ENCODE data around the gene MYO10.

Gene MYO10

GRCh38 chr5:16914108-16914435, 22.0 kb downstream of the MYO10 start:
- Histone ChIP-seq H3K27me3 (ENCODE audit: control insufficient read depth, insufficient read depth, low read length) (no peaks in the 10 kb centered on the region), H3K4me1 (ENCODE audit: control insufficient read depth, insufficient read depth, low read length) (peaks cover 5% of the 10 kb centered on the region; the same call in 1 of the 2 replicates), H3K36me3 (ENCODE audit: control insufficient read depth, insufficient read depth, low read length) (no peaks in the 10 kb centered on the region), H3K4me3 (ENCODE audit: low read depth, low read length) (no peak overlapping the region), H3K27ac (ENCODE audit: low read depth, low read length) (no peak overlapping the region), H3K9ac (ENCODE audit: low read length) (no peak overlapping the region), H3K9me3 (ENCODE audit: control insufficient read depth, insufficient read depth, low read depth, low read length) (no peaks in the 10 kb centered on the region)

GRCh38 chr5:16913187-16914107, 22.6 kb downstream of the MYO10 start:
- Histone ChIP-seq H3K9me3 (ENCODE audit: control insufficient read depth, insufficient read depth, low read depth, low read length) (no peaks in the 10 kb centered on the region), H3K27ac (ENCODE audit: low read depth, low read length) (no peak overlapping the region), H3K27me3 (ENCODE audit: control insufficient read depth, insufficient read depth, low read length) (no peaks in the 10 kb centered on the region), H3K4me1 (ENCODE audit: control insufficient read depth, insufficient read depth, low read length) (peaks cover 5% of the 10 kb centered on the region; the same call in 1 of the 2 replicates), H3K9ac (ENCODE audit: low read length) (no peak overlapping the region), H3K36me3 (ENCODE audit: control insufficient read depth, insufficient read depth, low read length) (no peaks in the 10 kb centered on the region), H3K4me3 (ENCODE audit: low read depth, low read length) (no peak overlapping the region)

- Histone ChIP-seq H3K9ac (ENCODE audit: low read length) (no peak overlapping the region), H3K4me1 (ENCODE audit: control insufficient read depth, insufficient read depth, low read length) (peaks cover 5% of the 10 kb centered on the region; the same call in 1 of the 2 replicates), H3K36me3 (ENCODE audit: control insufficient read depth, insufficient read depth, low read length) (no peaks in the 10 kb centered on the region), H3K27ac (ENCODE audit: low read depth, low read length) (no peak overlapping the region), H3K9me3 (ENCODE audit: control insufficient read depth, insufficient read depth, low read depth, low read length) (no peaks in the 10 kb centered on the region), H3K27me3 (ENCODE audit: control insufficient read depth, insufficient read depth, low read length) (no peaks in the 10 kb centered on the region), H3K4me3 (ENCODE audit: low read depth, low read length) (no peak overlapping the region)
Measured at GRCh38 chr5:16912080-16912479, 24.0 kb downstream of the MYO10 start.

DNA sequence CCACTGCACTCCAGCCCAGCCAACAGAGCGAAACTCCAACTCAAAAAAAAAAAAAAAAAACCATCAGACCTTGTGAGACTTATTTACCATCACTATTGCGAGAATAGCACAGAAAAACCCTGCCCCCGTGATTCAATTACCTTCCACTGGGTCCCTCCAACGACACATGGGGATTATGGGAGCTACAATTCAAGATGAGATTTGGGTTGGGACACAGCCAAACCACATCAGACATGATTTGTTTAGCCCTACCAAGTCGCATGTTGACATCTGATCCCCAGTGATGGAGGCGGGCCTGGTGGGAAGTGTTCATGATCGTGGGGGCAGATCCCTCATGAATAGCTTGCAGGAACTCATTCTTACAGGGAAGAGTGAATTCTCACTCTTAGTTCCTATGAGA, 26.6 kb downstream of the MYO10 start:
- Histone ChIP-seq H3K4me1 (ENCODE audit: control insufficient read depth, insufficient read depth, low read length) (peaks cover 5% of the 10 kb centered on the region; the same call in 1 of the 2 replicates), H3K27ac (ENCODE audit: low read depth, low read length) (no peak overlapping the region), H3K27me3 (ENCODE audit: control insufficient read depth, insufficient read depth, low read length) (no peaks in the 10 kb centered on the region), H3K4me3 (ENCODE audit: low read depth, low read length) (no peak overlapping the region), H3K9ac (ENCODE audit: low read length) (no peak overlapping the region), H3K9me3 (ENCODE audit: control insufficient read depth, insufficient read depth, low read depth, low read length) (no peaks in the 10 kb centered on the region), H3K36me3 (ENCODE audit: control insufficient read depth, insufficient read depth, low read length) (no peaks in the 10 kb centered on the region)

- H3K4me1 ChIP-seq (ENCODE audit: control insufficient read depth, insufficient read depth, low read length), result no peaks in the 10 kb centered on the region; the same call in 1 of the 2 replicates
Measured at GRCh38 chr5:16907270-16907669, 28.8 kb downstream of the MYO10 start.

DNA sequence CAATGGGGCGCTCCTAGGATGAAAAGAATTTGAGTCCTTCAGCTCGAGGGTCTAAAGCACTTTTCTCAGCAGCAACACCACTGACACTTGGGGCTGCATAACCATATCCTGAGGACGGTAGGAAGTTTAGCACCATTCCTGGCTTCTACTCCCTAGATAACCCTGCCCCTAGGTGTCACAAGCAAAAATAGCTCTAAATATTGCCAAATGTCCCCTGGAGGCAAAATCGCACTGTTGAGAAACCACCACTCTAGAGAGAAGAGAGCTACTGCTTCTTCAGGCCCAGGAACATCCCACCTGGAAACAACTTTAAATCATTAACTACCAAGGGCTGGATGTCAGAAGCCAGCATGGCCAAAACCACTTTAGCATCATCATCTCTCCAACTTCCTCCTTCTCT, 29.8 kb downstream of the MYO10 start:
- Histone ChIP-seq H3K27ac (ENCODE audit: low read depth, low read length) (no peak overlapping the region), H3K9me3 (ENCODE audit: control insufficient read depth, insufficient read depth, low read depth, low read length) (no peaks in the 10 kb centered on the region), H3K27me3 (ENCODE audit: control insufficient read depth, insufficient read depth, low read length) (no peaks in the 10 kb centered on the region), H3K4me3 (ENCODE audit: low read depth, low read length) (no peak overlapping the region), H3K36me3 (ENCODE audit: control insufficient read depth, insufficient read depth, low read length) (no peaks in the 10 kb centered on the region), H3K4me1 (ENCODE audit: control insufficient read depth, insufficient read depth, low read length) (peaks cover 5% of the 10 kb centered on the region), H3K9ac (ENCODE audit: low read length) (no peak overlapping the region)

More at GRCh38 chr5:16907270-16907669, 28.8 kb downstream of the MYO10 start:
- Histone ChIP-seq H3K9me3 (ENCODE audit: control insufficient read depth, insufficient read depth, low read depth, low read length) (no peaks in the 10 kb centered on the region), H3K9ac (ENCODE audit: low read length) (no peak overlapping the region), H3K27ac (ENCODE audit: low read depth, low read length) (no peak overlapping the region), H3K36me3 (ENCODE audit: control insufficient read depth, insufficient read depth, low read length) (no peaks in the 10 kb centered on the region), H3K27me3 (ENCODE audit: control insufficient read depth, insufficient read depth, low read length) (no peaks in the 10 kb centered on the region), H3K4me3 (ENCODE audit: low read depth, low read length) (no peak overlapping the region)

- Histone ChIP-seq H3K4me3 (ENCODE audit: low read depth, low read length) (no peak overlapping the region), H3K9me3 (ENCODE audit: control insufficient read depth, insufficient read depth, low read depth, low read length) (no peaks in the 10 kb centered on the region), H3K27ac (ENCODE audit: low read depth, low read length) (no peak overlapping the region), H3K27me3 (ENCODE audit: control insufficient read depth, insufficient read depth, low read length) (no peaks in the 10 kb centered on the region), H3K9ac (ENCODE audit: low read length) (no peak overlapping the region), H3K36me3 (ENCODE audit: control insufficient read depth, insufficient read depth, low read length) (no peaks in the 10 kb centered on the region), H3K4me1 (ENCODE audit: control insufficient read depth, insufficient read depth, low read length) (peaks cover 22% of the 10 kb centered on the region)
Measured at GRCh38 chr5:16903480-16904300, 32.4 kb downstream of the MYO10 start.

DNA sequence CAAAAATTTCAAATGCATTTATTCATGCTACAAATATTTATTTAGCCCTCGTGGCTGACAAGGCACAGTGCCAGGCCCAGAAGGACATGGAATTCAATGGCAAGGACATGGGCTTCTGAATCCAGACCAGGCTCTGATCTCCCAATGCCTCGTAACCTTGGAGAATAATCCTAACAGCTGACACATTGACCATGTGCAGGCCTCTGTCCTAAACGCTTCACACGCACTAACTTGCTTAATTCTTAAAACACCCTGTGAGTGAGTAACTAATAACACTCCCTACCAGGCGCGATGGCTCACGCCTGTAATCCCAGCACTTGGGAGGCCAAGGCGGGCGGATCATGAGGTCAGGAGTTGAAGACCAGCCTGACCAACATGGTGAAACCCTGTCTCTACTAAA, 33.2 kb downstream of the MYO10 start:
- Histone ChIP-seq H3K9ac (ENCODE audit: low read length) (no peak overlapping the region), H3K4me3 (ENCODE audit: low read depth, low read length) (no peak overlapping the region), H3K36me3 (ENCODE audit: control insufficient read depth, insufficient read depth, low read length) (no peaks in the 10 kb centered on the region), H3K4me1 (ENCODE audit: control insufficient read depth, insufficient read depth, low read length) (peaks cover 28% of the 10 kb centered on the region), H3K27me3 (ENCODE audit: control insufficient read depth, insufficient read depth, low read length) (no peaks in the 10 kb centered on the region), H3K9me3 (ENCODE audit: control insufficient read depth, insufficient read depth, low read depth, low read length) (no peaks in the 10 kb centered on the region), H3K27ac (ENCODE audit: low read depth, low read length) (no peak overlapping the region)

- Histone ChIP-seq H3K27ac (ENCODE audit: low read depth, low read length) (no peak overlapping the region), H3K9me3 (ENCODE audit: control insufficient read depth, insufficient read depth, low read depth, low read length) (no peaks in the 10 kb centered on the region), H3K27me3 (ENCODE audit: control insufficient read depth, insufficient read depth, low read length) (no peaks in the 10 kb centered on the region), H3K4me1 (ENCODE audit: control insufficient read depth, insufficient read depth, low read length) (peaks cover 45% of the 10 kb centered on the region), H3K36me3 (ENCODE audit: control insufficient read depth, insufficient read depth, low read length) (no peaks in the 10 kb centered on the region), H3K4me3 (ENCODE audit: low read depth, low read length) (peak overlapping the region; percentile 23; the same call in 1 of the 2 replicates), H3K9ac (ENCODE audit: low read length) (peak overlapping the region; percentile 21)
Measured at GRCh38 chr5:16901021-16901644, 35.0 kb downstream of the MYO10 start.

DNA sequence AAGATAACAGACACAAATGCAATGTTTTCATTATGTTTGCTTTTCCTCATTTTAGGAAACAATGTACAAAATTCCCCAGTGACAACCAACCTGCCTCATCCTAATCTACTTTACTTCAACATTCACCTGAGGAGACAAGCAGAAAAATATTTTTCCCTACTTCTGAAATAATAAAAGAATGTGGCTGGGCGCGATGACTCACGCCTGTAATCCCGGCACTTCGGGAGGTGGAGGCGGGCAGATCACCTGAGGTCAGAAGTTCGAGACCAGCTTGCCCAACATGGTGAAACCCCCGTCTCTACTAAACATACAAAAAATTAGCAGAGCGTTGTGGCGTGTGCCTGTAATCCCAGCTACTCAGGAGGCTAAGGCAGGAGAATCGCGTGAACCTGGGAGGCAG, 36.9 kb downstream of the MYO10 start:
- Histone ChIP-seq H3K4me1 (ENCODE audit: control insufficient read depth, insufficient read depth, low read length) (peaks cover 64% of the 10 kb centered on the region), H3K36me3 (ENCODE audit: control insufficient read depth, insufficient read depth, low read length) (no peaks in the 10 kb centered on the region)

More for the DNA sequence above, 36.9 kb downstream of the MYO10 start:
- H3K27ac ChIP-seq (ENCODE audit: low read depth, low read length), result no peak overlapping the region
- no peak overlapping the region for H3K9ac ChIP-seq (ENCODE audit: low read length)
- H3K27me3 ChIP-seq (ENCODE audit: control insufficient read depth, insufficient read depth, low read length), result no peaks in the 10 kb centered on the region
- no peaks in the 10 kb centered on the region for H3K9me3 ChIP-seq (ENCODE audit: control insufficient read depth, insufficient read depth, low read depth, low read length)
- no peak overlapping the region for H3K4me3 ChIP-seq (ENCODE audit: low read depth, low read length)

Measured in HUES6 (cell line).